DMS 273 treated with DMSO at 0.1 percent for 48 hours (cell line): ENCODE measurements around the gene SLC32A1.

Experiments used
- DNase-seq: peaks from one replicate; lab custom pipeline; 2025; lab: John Stamatoyannopoulos, UW

The SLC32A1 gene

GRCh38 chr20:38755324-38755910, 31.1 kb downstream of the SLC32A1 start:
- peak; percentile 87 for DNase-seq

GRCh38 chr20:38757145-38757775, 33.0 kb downstream of the SLC32A1 start:
- no peak for DNase-seq

- DNase-seq = no peak
Measured at GRCh38 chr20:38759106-38759505, 34.8 kb downstream of the SLC32A1 start.

GRCh38 chr20:38760978-38761377, 36.7 kb downstream of the SLC32A1 start:
- DNase-seq = no peak

- DNase-seq = no peak
Measured at GRCh38 chr20:38762174-38762573, 37.9 kb downstream of the SLC32A1 start.

- DNase-seq = no peak
Measured at GRCh38 chr20:38763616-38764015, 39.3 kb downstream of the SLC32A1 start.

GRCh38 chr20:38764567-38765318, 40.5 kb downstream of the SLC32A1 start:
- DNase-seq = no peak

GRCh38 chr20:38766071-38766470, 41.8 kb downstream of the SLC32A1 start:
- no peak for DNase-seq

GRCh38 chr20:38769376-38770295, 45.4 kb downstream of the SLC32A1 start:
- DNase-seq = no peak

GRCh38 chr20:38770546-38770945, 46.3 kb downstream of the SLC32A1 start:
- DNase-seq = no peak

- DNase-seq = no peak
Measured at GRCh38 chr20:38770970-38771369, 46.7 kb downstream of the SLC32A1 start.

- DNase-seq = no peak
Measured at GRCh38 chr20:38771621-38772020, 47.3 kb downstream of the SLC32A1 start.

GRCh38 chr20:38774167-38774566, 49.9 kb downstream of the SLC32A1 start:
- no peak for DNase-seq

- DNase-seq = no peak
Measured at GRCh38 chr20:38776363-38776762, 52.1 kb downstream of the SLC32A1 start.
